Prostate gland (tissue), 2 donors: ENCODE results near the gene SPAST.

Source experiments
- CTCF ChIP-seq, 4 experiments: fragments of 200-600 bp in 2 of 4; fragments of 450-650 bp in 2 of 4; sonication (generic) in 2 of 4; IDR thresholded peaks; 1 replicate in 3 of 4; 2 replicates in 1 of 4; pipeline ENCODE4 v1.5.1; 2016 to 2019; ENCODE audit warnings: antibody characterized with exemption in 4 of 4, mild to moderate bottlenecking in 2 of 4, moderate library complexity in 2 of 4
- POLR2A ChIP-seq: fragments of 450-650 bp; IDR thresholded peaks from one replicate; pipeline ENCODE4 v1.6.1; 2016; ENCODE audit warnings: antibody characterized with exemption, mild to moderate bottlenecking

DNA sequence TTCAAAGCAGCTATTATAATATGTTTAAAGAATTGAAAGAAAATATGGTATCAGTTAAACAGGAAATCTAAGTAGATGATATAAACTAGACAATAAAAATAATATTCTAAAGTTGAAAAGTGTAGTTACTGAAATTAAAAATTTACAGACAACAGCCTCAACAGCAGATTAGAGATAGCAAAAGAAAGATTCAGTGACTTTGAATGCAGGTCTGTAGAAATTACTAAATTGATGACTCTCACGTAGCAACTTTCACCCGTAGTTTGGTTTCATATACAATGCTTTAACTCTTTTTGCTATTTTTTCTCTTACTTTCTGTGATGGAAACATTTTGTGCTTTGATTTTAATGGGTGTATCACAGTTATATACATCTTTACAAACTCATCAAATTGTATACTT is 44.8 kb downstream of the SPAST start:
- TF ChIP-seq CTCF (IDR thresholded peaks at IDR 0.05) = no peak
- no peak for TF ChIP-seq POLR2A
